HCT116 (cell line): ENCODE data around the gene DEFB127. TPM values are rescaled to one million over a fixed set of nuclear protein-coding genes. Genes with fewer than 3 reads are reported as not detected.

Experiments
- total RNA-seq: library from RNA; stranded (reverse); gene quantifications from one replicate; pipeline ENCODE4 v1.2.1, GENCODE V29; 2021; ENCODE audit not compliant: unreplicated experiment

DEFB127 gene
- total RNA-seq, 1 experiment from 2014 or later, result not detected

Other genes with a start within 250 kb of the DEFB127 start
- not detected for gene DEFB125, start 69.8 kb upstream of the DEFB127 start, total RNA-seq
- not detected for gene DEFB126, start 14.9 kb upstream of the DEFB127 start, total RNA-seq
- gene DEFB128, start 32.3 kb downstream of the DEFB127 start, total RNA-seq, result not detected
- gene DEFB129, start 69.8 kb downstream of the DEFB127 start, total RNA-seq, result not detected
- gene DEFB132, start 100.3 kb downstream of the DEFB127 start, total RNA-seq, result not detected
- 22.1 TPM for gene C20orf96, start 133.3 kb downstream of the DEFB127 start, total RNA-seq
- gene ZCCHC3, start 140.1 kb downstream of the DEFB127 start, total RNA-seq, result 19.3 TPM
- gene SOX12, start 168.1 kb downstream of the DEFB127 start, total RNA-seq, result 40.4 TPM
- gene NRSN2, start 189.7 kb downstream of the DEFB127 start, total RNA-seq, result 1.9 TPM
- gene TRIB3, start 223.3 kb downstream of the DEFB127 start, total RNA-seq, result 113 TPM